NCI-H2029 treated with DMSO at 0.1 percent for 48 hours (cell line): ENCODE results near the gene LPO.

Source experiments
- DNase-seq: peaks from one replicate; lab custom pipeline; 2025; lab: John Stamatoyannopoulos, UW

Gene LPO

DNA sequence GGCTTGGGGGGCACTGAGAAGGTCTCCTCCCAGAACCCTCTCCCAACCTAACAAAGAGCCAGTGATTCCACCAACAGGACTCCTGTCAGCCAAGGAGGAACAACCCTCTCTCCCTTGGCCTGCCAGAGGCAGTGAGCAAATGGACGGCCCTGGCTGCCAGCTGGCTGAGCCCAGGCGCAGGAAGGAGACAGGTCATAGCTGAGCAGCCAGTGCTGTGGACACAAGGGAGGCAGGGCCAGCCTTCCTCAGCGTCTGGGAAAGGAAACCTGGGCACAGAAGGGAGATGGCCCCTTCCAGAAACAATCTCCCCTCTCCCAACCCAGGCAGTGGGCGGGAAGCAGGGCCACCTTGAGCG lies 40.3 kb downstream of the LPO start:
- DNase-seq, result no peak

DNA sequence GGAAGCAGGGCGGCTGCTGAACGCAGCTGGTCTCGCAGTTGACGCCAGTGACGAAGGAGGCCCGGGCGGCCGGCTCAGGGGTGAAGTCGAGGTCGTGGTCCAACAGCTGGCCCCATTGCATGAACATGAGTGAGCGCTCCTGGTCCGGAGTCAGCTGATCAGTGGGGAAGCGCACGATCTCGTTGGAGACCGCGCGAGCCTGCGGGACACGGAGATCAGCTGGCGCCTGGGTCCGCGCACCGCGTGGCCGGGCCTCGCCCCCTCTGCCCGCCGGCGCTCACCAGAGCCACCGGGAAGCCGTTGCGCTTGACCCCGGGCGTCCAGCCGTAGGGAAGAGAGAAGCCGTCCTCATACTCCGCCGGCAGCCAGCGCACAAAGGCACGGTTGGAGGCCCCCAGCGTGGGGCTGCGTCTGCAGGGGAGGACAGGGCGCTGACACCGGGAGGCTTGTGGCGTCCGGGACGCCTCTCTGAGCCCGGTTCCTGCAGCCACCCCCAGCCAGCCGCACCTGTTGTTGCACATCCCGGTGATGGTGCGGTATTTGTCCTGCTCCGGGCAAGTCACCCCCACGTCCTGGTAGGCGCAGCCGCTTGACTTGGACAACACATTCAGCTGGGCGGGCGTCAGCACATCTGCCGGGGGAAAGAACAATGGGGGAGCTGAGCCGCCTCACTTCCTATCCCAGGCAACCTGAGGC lies 40.8 kb downstream of the LPO start:
- DNase-seq, result no peak

DNA sequence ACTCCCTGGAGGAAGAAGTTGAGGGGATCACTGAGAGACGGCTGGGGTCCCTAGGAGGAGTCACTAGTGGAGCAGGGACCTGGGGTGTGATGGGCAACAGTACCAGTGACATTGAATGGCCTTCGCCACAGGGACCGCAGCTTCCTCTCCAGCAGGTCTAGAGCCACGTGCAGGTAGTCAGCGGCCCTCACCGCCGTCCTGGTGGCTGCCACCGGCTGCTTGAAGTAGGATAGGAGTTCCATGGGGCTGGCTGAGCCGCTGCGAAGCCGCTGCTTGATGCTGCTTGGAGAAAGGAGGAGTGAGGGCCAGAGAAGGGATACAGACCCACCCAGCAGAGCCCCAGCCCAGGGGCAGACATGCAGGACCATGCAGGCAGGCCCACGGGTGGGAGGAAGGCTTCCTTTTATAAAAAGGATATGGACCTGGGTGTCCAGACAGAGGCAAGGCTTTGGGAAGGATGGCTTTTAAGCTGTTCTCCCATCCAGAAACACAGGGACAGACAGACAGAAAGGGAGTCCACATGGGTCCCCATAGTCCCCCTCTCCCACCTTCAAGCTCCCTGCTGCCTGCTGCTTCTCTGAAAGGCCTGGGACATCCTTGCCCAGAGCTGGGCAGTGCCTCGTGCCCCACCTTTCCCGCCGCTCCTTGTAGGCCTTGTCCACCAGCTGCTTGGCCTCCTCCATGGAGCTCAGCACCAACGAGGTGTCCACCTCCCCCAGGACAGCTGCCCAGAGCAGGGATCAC lies 41.5 kb downstream of the LPO start:
- no peak for DNase-seq

- DNase-seq, result no peak
Observed at GRCh38 chr17:58280480-58281217, 42.3 kb downstream of the LPO start, which contains the start of gene MPO. TSS of gene MPO (minus strand) at chr17:58280935. CDS start at chr17:58280758, 177 bp downstream.

- DNase-seq, result no peak
Observed at GRCh38 chr17:58281511-58282011, 43.2 kb downstream of the LPO start.

GRCh38 chr17:58282442-58282841 lies 44.1 kb downstream of the LPO start:
- DNase-seq, result no peak

GRCh38 chr17:58283674-58284612 lies 45.6 kb downstream of the LPO start:
- DNase-seq, result no peak

DNA sequence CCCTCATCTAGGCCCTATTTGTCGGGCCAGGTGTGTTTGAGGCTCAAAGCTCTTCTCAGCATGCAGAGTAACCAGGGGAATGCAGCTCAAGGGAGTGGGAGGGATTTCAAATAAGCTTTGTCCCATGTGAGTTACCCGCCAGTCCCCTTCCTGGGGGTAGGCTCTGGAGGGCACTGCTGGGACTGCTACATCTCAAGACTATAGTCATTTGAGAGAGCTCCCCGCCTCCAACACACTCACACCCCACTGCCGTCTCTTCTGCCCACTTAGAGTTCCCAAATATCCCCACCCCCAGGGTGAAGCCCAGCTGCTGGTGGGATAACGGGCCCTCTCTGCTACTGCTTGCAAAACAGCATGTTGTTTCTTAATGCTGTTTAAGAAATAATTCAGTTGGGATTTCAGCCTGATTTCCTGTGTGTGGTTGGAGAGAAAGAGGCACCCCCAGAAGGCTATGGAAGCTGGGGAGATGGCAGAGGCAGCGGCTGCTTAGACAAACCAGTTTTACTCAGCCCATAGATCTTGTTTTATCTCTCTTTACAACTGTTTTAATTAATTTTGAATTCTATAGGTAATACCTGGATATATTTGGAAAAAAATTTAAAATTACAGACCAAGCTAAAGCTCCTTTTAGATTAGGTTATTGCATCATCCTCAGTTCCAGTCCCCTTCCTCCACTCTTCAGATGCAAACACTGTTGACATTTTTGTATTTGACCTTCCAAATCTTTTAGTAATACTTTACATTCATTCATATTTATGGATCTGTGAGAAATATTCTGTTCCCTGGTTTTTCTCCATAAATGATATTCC lies 46.4 kb downstream of the LPO start:
- no peak for DNase-seq

- DNase-seq, result no peak
Observed at GRCh38 chr17:58285422-58285810, 47.0 kb downstream of the LPO start.

GRCh38 chr17:58289869-58290268 lies 51.5 kb downstream of the LPO start:
- DNase-seq, result no peak

- DNase-seq, result no peak
Observed at GRCh38 chr17:58291246-58291645, 52.9 kb downstream of the LPO start.

GRCh38 chr17:58294034-58294433 lies 55.6 kb downstream of the LPO start:
- DNase-seq, result no peak

DNA sequence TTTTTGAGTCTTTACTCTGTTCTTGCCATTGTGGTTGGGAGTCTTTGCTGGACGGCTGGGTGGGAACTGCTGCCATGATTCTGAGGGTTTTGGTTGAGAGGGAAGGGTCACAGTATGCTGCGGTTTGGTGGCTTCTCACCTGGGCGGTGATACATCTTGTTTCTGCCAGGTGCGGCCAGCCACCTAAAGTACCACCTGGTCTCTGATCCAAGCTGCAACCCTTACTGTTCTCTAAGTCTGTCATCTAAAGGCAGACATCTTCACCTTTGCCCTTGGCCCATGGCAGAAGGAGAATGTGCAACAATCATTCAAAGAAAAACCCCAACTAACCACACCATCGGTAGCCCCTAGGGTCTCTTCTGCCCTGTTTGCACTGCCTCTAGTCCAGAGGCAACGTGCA lies 62.0 kb downstream of the LPO start:
- no peak for DNase-seq

GRCh38 chr17:58301504-58302150 lies 63.2 kb downstream of the LPO start:
- no peak for DNase-seq

- no peak for DNase-seq
Observed at GRCh38 chr17:58302171-58302918, 64.0 kb downstream of the LPO start.

- no peak for DNase-seq
Observed at GRCh38 chr17:58302919-58303585, 64.7 kb downstream of the LPO start.

DNA sequence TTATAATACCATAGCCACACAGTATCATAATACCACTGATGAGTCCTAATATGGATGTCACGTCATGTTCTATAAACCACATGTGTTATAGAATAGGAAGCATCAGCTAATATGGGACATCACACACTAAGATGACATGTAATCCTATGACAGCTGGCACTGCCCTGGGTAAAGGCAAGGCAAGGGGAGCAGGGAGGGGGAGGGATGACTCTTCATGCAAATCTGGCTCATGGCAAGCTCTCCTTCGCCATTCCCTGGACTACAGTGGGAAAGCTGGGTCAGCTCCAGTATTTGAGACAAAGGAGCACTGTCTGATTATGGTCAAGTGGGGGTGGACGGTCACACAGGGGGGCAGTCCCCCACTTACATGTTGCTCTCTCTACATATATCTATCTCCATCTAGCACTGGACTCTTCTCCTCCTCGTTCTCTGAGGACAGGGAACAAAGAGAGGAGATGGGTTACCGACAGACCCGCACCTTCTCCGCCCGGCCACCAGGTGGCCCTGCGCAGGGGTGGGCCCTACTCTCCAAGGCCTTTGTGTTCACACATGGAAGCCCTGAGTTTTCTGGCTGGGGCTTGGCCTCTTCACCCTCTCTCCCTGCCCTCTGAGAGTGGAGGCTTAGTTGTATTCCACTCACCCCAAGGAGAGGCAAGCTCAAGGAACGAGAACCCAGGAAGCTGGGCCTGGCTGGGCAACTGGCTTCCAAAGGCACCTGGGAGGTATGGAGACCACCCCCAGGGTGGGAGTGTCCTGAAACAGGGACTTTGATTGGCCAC lies 65.8 kb downstream of the LPO start:
- no peak for DNase-seq
